GM18868 (cell line): ENCODE results near the gene FBXW8.

Experiments
- ATAC-seq: cut with Tn5 transposase; IDR thresholded peaks from one replicate; pipeline ENCODE4 v1.9.1; 2021; ENCODE audit warnings: mild to moderate bottlenecking, moderate library complexity; ENCODE audit not compliant: unreplicated experiment

Gene FBXW8

DNA sequence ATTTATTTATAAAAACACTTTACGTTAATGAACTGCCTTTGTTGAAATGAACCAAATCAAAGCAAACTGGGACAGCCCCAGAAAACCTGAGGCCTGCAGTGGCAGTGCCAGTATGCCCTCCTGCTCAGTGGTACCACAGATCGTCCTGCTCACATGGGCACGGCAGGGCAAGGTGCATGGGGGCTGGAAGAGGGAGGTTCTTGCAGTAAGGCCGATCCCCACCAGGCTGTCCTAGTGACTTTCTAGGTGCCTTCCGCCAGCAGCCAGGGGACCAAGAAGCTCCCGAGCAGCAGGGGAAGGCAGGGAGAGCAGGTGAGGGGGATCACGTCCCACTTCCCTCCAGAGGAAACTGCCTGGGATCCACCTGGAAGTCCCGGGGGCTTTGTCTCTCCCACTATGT lies 124.5 kb downstream of the FBXW8 start:
- ATAC-seq = no peak

DNA sequence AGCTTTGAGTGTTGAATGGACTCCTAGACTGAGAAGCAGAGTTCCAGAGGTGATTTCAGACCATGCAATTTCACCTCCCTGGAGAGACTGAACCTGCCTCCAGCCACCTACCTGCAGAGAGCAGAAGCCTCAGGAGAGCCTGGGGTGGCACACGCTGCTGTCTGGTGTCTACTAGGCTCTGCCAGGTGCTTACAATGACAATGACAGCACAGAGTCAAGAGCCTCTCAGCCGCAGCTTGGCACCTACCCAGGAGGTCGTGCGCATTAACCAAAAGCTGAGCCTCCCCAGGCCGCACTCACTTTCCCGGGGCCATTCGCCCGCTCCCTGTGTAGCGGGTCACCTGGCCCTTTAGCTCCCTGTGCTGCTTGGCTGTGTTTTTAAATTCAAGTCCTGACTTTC lies 125.3 kb downstream of the FBXW8 start:
- no peak for ATAC-seq

DNA sequence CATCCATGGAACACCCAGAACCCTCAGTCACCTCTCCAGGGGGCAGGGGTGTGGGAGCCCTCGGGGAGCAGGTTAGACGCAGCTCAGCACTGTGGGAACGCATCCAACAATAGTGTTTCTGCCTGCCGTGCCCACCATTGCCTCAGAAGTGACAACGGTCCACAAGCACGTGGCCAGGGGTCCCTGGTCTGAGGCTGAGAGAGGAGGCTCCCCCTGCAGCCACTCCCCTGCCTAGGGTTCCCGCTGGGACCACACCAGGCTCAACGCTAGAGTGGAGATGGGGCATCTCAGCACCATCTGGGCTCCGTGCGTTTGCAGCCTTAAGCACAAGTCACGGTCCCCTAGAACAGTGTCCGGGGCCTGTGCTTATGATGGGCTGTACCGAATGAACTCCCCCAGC lies 125.8 kb downstream of the FBXW8 start:
- no peak for ATAC-seq

DNA sequence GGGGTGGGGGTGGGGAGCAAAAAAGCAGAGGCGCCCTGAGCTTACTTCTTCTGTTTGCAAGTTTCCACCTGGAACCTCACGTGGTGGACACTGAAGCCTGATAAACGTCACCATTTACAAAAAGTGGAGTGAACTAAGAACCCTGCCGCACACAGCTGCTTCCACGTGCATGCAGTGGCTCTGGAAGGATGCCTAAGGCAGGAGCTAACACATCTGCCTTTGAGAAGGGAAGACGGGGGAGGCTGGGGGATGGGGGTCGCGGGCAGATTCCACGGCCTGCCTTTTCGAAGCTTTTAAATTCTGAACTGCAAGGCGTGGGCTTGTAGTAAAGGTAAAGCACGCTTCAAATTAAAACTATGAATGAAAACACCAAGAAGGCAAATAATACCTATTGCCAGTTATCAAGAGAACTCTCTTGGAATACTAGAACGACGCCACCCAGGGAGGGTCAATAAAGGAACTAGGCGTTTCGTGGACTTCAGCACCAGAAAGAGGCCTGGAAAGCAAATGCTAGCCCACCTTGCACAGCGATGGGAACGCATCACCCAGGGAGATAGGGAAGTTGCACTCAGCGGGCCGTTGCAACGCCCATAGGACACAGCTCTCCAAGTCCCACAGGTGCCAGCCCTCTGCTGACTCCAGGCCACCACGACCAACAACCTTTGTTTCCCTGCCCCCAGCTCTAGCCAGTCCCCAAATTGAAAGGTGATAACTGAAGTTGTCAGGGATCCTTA lies 126.7 kb downstream of the FBXW8 start:
- no peak for ATAC-seq

DNA sequence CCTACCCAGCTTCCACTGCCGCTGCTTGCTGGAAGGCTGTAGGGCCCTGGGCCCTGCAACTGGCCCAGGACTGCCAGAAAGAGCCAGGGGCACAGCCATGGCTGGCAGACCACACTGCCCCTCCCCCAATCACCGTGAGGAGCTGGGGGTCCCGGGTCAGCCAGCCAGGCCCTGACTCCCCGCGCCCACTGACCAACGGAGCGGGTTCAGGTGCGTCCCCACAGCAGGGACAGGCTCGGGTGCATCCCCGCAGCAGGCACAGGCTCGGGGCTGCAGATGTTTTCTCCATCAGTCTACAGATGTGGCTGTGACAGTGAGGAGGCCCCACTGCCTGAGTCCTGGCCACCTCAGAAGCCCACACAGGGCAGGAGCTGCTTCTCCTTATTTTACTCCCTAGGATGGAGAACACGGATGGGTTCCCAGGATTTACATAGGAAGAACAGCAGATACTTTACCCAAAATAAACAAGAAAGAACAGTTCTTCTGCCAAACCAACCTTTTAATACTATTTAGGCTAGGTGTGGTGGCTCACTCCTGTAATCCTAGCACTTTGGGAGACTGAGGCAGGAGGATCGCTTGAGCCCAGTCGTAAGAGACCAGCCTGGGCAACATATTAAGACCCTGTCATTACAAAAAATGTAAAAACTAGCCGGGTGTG lies 127.4 kb downstream of the FBXW8 start:
- ATAC-seq = no peak

DNA sequence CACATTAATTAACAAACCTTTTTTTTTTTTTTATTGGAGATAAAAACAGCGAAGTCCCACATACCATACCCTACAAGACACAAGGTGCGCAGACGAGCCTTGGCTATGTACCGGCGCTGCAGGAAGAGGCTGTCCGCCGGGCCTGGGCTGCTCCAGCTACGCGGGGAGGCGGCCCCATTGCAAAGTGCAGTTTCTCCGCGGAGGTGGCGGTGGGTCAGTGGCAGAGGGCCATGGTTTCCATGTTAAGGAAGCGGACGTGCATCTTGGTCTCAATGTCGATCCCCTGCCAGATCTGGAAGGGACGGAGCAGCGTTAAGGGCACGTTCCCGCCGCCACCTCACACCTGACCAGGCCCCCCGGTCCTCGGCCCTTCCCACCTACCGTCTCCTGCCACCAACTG lies 128.2 kb downstream of the FBXW8 start:
- ATAC-seq = no peak

DNA sequence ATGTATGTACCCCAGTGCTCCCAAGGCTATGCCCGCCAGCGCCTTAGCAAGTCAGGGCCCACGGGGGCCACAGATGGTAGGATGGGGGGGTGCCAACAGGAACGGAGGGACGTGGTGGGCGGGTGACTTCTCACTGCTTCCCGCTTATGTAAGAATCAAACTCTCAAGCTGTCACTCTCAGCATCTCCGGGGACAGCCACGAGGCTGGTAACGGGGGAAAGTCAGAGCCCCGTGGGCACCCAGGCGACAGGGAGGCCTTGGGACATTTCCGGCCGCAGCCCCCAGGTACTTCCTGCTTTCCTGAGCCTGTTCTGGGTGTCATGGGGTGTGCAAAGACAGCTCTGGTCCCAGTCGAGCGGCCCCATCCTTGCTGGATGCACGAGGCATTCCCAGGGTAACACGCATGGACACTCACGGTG lies 129.2 kb downstream of the FBXW8 start:
- no peak for ATAC-seq

DNA sequence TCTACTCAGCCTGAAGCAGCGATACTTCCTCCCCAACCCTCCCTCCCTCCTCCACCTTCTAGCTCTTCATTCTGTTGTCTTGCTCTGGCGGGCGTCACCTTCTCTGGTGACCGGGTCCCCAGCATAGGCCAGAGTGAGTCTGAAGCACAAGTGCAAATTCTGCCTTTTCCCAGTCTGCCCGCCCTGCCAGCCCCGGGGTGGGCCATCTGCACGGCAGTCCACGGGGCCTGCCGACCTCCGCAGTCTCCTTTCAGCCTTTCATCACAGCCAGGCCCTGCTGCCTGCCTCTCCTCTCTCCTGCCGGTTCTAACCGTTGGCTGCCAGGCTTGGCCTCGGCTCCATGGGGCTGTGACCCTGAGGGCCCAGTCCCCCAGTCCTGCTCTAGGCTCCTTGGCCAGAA lies 129.7 kb downstream of the FBXW8 start:
- ATAC-seq = no peak

DNA sequence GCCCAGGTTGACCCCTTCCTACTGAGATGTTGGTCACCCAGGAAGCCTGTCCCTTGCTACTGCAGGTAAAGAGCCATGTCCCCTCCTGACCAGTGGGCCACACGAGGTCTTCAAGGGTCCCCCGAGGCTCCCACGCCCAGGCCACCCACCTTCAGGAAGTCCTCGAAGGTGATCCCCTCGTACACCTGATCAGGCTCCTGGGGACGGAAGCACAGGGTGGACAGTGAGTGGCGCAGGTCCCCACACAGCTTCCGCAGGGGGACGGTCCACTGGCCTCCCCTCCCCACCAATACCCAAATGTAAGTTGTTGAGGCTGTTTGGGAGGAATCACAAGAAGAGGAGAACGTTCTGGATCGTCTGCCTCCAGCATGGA lies 131.0 kb downstream of the FBXW8 start:
- ATAC-seq = no peak

DNA sequence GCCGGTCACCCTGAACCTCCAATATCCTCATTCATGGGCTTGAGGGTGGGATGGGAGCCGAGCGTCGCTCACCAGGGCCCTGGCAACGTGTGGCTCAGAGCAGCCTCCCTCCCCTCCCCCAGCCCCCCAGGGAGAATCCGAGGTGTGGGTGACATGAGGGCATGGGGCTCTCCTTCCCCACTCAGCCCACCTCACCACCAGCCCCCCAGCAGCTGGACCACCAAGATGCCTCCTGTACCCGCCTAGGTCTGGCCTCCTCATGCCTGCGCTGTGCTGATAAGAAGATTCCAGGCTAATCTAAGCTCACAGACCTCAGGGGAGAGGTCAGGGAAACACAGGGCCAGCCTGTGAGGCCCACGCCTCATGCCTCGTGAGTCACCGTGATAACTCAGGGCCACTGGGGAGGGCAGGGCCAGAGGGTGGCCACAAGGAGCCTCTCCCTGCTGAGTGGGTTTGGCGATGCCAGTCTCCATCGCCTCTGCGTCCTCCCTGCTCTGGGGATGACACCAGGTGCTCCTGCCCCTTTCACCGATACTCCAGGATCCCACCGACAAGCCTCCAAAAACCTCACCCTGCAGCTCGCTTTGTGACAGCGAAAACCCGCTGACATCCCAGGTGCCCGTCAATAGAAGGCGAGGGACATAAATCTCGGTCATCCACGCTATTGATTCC lies 131.6 kb downstream of the FBXW8 start:
- no peak for ATAC-seq

DNA sequence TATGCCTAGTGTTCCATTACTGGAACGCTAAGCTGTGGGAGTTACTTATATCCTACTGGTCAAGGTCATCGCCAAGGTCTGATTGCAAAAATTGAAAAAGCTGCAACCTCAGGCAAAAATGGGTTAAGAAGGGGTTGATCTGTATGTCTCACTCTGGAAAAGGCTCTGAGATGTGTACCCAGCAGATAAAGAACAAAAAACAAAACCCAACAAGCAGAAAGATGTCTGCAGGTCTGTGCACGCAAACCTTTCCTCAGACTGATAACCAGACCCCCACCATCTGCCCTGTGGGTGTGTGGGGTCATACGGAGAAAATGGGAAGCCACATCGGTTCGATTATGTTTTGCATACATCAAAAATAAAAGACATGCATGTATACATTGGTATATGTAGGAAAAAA lies 132.1 kb downstream of the FBXW8 start:
- no peak for ATAC-seq

DNA sequence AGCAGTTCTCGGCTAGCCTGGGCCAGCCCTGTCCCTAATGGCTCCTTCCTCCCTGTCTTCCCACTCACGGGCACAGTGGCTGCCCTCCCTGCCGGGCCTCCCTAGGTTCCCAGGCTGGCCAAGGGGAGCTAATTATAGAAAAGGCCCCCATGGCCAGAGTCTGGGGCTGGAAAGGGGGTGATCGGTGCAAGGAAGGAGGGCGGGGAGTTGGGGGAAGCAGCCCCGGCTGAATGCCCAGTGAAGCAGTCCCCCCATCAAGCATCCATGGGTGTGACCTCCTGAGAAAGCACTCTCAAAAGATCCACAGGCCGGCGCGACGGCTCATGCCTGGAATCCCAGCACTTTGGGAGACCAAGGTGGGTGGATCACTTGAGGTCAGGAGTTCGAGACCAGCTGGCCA lies 133.6 kb downstream of the FBXW8 start:
- ATAC-seq = no peak

DNA sequence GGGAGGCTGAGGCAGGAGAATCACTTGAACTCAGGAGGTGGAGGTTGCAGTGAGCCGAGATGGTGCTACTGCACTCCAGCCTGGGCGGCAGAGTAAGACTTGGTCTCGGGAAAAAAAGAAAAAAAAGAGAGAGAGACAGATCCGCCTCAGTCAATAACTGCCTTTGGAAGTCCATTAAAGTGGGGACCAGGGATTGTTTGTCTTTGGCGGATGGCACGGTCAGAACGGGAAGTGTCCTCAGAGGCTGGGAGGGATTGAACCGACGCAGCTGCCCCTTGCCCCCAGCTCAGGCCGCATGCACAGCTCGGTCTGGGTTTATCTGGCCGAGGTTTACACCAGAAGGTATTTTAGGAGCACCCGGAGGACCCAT lies 134.0 kb downstream of the FBXW8 start:
- ATAC-seq = no peak

DNA sequence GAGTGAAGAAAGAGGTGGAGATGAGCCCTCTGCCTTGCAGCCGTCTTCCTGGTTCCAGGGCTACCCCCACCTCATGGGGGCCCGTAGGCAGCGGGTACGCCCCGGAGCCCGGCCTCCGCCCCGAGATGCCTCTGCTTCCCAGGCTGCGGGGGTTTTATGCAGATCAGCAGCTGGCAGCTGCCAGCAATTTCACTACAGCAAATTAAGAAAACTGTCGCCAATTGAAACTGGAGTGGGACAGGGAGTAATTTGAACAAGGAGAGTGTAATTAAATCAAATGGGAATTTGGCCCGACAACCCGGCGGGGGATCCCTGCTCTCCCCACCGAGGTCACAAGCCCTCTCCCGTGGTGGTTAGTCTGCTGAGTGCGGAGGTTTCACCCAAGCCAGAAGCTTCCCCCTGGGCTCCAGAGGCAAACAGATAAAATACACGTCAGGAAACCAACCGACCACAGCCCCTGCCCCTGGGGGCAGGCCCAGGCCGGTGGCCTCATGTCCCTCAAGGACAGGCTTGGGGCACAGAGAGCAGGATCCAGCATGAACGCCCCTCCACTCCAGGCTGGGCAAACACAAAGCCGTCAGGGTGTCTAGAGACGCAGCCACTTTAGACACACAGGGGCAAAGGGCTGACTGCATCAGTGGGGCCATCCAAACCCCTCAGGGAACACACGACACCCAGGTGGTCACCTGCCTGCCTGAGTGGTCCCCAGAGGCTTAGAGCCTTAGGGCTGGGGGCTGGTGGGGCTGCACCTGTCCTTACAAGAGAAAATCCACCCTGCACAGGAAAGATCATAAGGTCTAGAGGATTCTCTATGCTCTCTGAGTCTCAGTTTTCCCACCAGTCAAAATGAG lies 134.6 kb downstream of the FBXW8 start:
- ATAC-seq = no peak

DNA sequence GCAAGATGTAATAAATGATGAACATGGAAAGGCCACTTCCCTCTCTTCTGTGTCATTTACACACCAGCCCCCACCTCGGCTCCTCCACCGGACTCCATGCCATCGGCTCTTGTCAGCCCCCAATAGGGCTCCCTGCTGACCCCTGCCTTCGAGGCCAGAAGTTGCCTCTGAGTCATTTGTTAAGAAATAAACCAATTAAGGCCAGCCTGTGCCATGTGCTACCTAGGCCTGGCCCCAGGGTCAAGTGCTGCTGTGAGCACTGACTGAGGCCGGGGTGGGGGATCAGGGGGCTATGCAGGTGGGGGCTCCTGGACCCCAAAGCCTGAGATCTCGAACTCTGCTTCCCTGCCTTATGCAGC lies 135.2 kb downstream of the FBXW8 start:
- no peak for ATAC-seq

DNA sequence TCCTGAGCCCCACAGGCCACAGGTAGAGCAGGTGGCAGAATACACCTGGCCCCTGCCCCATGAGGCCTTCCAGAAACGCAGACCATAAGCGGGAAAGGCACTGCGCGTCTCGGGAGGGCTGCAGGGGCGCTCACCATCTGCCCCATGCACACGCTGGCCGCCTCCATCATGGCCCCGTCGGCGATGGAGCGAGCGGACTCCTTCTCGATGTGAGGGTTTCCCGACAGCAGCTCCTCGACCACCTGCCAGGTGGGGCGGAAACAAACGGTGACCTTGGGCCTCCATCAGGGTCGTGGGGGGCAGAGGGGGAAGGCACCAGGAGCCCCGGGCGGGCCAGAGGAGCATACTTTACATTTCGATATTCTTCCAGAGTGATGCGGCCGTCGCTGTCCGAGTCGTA lies 135.7 kb downstream of the FBXW8 start:
- ATAC-seq = no peak

DNA sequence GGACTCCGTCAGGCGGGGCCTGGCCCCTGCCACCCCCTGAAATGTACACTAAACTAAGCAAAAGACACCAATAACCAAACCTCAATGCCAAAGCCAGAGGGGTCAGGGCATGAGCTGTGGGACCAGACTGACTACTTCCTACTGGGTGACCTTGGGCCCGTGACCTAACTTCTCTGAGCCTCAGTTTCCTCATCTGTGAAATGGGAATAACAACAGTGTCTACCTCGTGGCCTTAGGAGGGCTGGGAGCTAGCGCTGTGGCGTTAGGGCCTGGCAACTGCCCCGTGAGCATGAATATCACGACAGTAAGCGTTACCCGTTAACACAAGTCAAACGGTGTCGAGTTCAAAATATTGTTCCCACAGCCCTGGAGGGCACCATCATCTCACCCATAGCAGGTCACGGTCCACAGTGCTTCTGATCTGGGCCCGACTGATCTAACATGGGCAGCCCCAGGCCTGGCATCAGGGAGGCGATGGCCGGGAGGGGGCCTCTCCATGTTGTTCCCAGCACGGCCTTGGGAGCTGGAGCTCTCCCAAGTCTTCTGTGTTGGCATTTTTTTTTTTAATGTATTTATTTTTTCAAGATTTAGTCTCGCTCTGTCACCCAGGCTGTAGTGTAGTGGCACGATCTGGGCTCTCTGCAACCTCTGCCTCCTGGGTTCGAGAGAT lies 136.2 kb downstream of the FBXW8 start:
- ATAC-seq = no peak

DNA sequence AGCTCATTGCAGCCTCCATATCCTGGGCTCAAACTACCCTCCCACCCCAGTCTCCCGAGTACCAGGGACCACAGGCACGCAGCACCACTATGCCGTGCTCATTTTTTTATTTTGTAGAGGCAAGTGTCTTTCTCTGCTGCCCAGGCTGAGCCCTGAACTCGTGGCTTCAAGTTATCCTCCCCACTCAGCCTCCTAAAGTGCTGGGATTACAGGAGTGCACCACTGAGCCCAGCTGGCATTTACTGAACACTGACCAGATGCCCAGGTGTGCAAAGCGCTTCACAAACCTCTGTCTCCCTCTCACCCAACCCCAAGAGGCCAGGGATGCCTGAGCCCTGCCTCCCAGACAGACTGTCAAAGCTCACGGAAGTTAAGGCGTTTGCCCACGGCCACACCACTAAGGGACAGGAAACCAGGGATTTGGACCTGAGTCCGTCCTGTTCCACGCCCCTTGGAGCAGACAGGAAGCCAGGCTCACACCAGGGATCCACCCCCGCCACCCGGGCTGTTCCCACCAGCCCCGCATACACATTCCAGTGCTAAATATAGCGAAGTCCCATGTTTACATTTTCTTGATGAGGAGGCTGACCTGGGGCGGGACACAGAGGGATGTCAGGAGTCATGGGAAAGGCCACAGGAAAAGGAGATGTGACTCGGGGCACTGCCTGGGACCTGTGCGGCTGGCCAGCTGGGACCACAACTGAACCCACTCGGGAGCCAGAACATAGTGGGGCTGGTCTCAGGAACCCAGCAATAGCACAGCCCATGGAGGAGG lies 137.2 kb downstream of the FBXW8 start:
- no peak for ATAC-seq

DNA sequence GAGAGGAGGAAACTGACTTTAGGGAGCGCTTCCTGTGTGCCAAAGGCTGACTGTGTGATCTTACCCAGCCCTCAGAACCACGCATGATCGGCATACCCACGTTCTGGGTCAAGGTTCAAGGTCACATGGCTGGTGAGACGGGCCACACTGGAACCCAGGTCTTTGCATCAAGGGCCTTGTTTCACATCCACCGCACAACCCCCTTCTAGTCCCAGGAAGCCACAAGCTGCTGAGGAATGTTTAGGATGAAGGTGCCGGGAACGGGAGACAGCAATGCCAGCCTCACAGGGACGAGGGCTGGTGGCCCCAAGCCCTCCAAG lies 137.8 kb downstream of the FBXW8 start:
- ATAC-seq = no peak

DNA sequence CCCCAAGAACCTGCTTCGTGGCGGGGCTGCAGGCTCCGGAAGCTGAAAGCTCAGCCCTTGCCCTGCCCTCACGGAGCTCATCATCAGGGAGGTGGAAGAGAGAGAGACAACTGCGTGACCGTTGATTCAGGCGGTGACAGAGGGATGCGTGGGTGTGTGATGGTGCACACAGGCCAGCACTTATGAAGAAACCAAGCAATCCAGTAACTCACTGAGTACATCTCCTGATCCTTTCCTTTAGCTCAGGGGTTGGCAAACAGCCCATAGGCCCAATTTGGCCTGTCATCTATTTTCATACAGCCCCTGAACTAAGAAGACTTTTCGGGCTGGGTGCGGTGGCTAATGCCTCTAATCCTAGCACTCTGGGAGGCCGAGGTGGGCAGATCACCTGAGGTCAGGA lies 138.5 kb downstream of the FBXW8 start:
- no peak for ATAC-seq
